Measurements from ENCODE around the gene PKDCC. TPM values are rescaled to one million over a fixed set of nuclear protein-coding genes. Genes with fewer than 3 reads are reported as not detected.

Gene PKDCC
- total RNA-seq, 2 experiments from 2014 or later: not detected

GRCh38 chr2:42045848-42046748 is 1.7 kb upstream of the PKDCC start:
- H3K36me3 Mint-ChIP-seq (ENCODE audit: low read depth): no peaks in the 10 kb centered on the region
- no peak overlapping the region for H3K4me3 Mint-ChIP-seq
- CTCF ChIA-PET: interaction anchor here (0.9 to 1.7 kb wide), 3 partner anchors 11 to 192 kb away, joined by 3 to 4 read pairs (median 3); no protein-coding TSS in a partner anchor
- H3K27me3 Mint-ChIP-seq (ENCODE audit: low read depth): peaks cover 57% of the 10 kb centered on the region
- no peak overlapping the region for H3K27ac Mint-ChIP-seq
- intact Hi-C loops (cut with micrococcal nuclease): no loop called here
- no peak for DNase-seq
- H3K4me1 Mint-ChIP-seq (ENCODE audit: low read depth): peaks cover 5% of the 10 kb centered on the region
- H3K9me3 Mint-ChIP-seq: no peaks in the 10 kb centered on the region

DNA sequence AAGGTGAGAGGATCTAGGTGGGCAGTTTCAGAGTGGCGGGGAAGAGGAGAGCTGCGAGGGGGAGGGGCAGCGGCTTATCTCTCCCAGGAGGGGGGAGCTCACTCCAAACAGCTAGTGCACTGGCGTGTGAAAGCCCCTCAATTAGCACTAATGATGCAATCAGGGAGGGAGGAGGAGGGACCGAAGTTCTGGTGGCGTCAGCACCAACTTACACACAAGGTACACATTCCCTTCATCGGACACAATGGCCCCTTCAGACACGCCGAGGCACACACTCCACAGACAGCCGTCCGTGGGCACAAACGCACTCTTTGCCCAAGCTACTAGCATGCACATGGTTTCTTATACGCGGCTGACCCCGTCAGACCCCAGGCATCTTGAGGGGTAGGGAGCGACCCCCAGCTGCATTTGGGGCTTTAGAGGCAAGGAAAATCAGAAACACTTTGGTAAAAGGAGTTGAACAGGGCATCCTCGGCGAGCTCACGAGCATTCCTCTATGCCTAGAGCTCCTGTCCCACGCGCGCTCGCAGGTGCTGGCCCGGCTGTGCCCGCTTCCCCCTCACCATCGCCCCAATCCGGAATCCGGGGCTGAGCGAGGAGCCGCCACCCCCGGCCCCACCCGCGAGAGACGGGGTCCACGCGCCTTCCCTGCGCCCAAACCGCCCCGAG is 868 bp upstream of the PKDCC start:
- DNase-seq: no peak
- Mint-ChIP-seq H3K27me3 (ENCODE audit: low read depth) (peaks cover 62% of the 10 kb centered on the region), H3K36me3 (ENCODE audit: low read depth) (no peaks in the 10 kb centered on the region), H3K9me3 (no peaks in the 10 kb centered on the region), H3K27ac (no peak overlapping the region), H3K4me1 (ENCODE audit: low read depth) (peaks cover 5% of the 10 kb centered on the region), H3K4me3 (peak overlapping the region; percentile 24)
- intact Hi-C loops (cut with micrococcal nuclease): loop anchor here (1.0 kb wide), 1 partner anchor 314 kb away; the partner anchor contains the start of gene COX7A2L
- CTCF ChIA-PET: interaction anchor here (0.8 to 1.7 kb wide), 3 partner anchors 11 to 193 kb away, joined by 3 to 4 read pairs (median 3); no protein-coding TSS in a partner anchor

DNA sequence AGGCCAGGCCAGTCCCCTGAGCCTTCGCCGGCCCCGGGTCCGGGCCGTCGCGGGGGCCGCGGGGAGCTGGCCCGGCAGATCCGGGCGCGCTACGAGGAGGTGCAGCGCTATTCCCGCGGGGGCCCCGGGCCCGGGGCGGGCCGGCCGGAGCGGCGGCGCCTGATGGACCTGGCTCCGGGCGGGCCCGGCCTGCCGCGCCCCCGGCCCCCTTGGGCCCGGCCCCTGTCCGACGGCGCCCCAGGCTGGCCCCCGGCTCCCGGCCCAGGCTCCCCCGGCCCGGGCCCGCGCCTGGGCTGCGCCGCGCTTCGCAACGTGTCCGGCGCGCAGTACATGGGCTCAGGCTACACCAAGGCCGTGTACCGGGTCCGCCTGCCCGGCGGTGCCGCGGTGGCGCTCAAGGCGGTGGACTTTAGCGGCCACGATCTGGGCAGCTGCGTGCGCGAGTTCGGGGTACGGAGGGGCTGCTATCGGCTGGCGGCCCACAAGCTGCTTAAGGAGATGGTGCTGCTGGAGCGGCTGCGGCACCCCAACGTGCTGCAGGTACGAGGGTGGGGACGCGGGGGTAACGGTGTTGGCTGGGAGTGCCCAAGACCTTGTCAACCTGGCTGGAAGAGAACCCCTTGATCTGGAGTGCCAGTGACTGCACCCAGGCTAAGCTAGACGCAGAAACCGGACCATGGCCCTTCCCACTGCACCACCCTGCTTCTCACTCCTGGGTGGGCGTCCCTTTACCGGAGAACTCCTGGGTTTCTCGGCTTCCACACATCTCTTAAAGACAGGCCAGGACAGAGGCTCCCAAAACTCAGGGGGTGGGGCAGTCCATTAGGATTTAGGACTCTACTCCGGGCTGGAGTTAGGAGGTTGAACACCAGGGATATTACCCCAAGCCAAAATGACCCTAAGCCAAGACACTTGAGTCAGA is 739 bp downstream of the PKDCC start:
- peaks cover 57% of the 10 kb centered on the region for H3K27me3 Mint-ChIP-seq (ENCODE audit: low read depth)
- no peaks in the 10 kb centered on the region for H3K36me3 Mint-ChIP-seq (ENCODE audit: low read depth)
- peaks cover 5% of the 10 kb centered on the region for H3K4me1 Mint-ChIP-seq (ENCODE audit: low read depth)
- CTCF ChIA-PET: interaction anchor here (1.1 kb wide), 1 partner anchor 181 kb away, joined by 3 read pairs; no protein-coding TSS in a partner anchor
- H3K9me3 Mint-ChIP-seq: no peaks in the 10 kb centered on the region
- intact Hi-C loops (cut with micrococcal nuclease): no loop called here
- H3K4me3 Mint-ChIP-seq: peak overlapping the region; percentile 57
- no peak for DNase-seq
- no peak overlapping the region for H3K27ac Mint-ChIP-seq

- H3K36me3 Mint-ChIP-seq (ENCODE audit: low read depth): no peaks in the 10 kb centered on the region
- H3K4me3 Mint-ChIP-seq: no peak overlapping the region
These were observed 1.6 kb downstream of the PKDCC start for GRCh38 chr2:42049221-42050009.

GRCh38 chr2:42050010-42050702 is 2.3 kb downstream of the PKDCC start:
- Mint-ChIP-seq H3K4me1 (ENCODE audit: low read depth) (peaks cover 5% of the 10 kb centered on the region), H3K4me3 (no peak overlapping the region), H3K27me3 (ENCODE audit: low read depth) (peaks cover 49% of the 10 kb centered on the region), H3K36me3 (ENCODE audit: low read depth) (no peaks in the 10 kb centered on the region), H3K9me3 (no peaks in the 10 kb centered on the region), H3K27ac (no peak overlapping the region)
- DNase-seq: no peak
- intact Hi-C loops (cut with micrococcal nuclease): no loop called here
- CTCF ChIA-PET: interaction anchor here (0.7 to 1.4 kb wide), 3 partner anchors 28 to 181 kb away, joined by 3 to 4 read pairs (median 3); no protein-coding TSS in a partner anchor

More at GRCh38 chr2:42049221-42050009, 1.6 kb downstream of the PKDCC start:
- no peak overlapping the region for H3K27ac Mint-ChIP-seq
- H3K4me1 Mint-ChIP-seq (ENCODE audit: low read depth): peaks cover 5% of the 10 kb centered on the region
- DNase-seq: no peak
- CTCF ChIA-PET: interaction anchor here (1.1 to 1.4 kb wide), 2 partner anchors 180 to 181 kb away, joined by 3 to 4 read pairs; no protein-coding TSS in a partner anchor
- H3K27me3 Mint-ChIP-seq (ENCODE audit: low read depth): peaks cover 54% of the 10 kb centered on the region
- intact Hi-C loops (cut with micrococcal nuclease): no loop called here
- no peaks in the 10 kb centered on the region for H3K9me3 Mint-ChIP-seq

DNA sequence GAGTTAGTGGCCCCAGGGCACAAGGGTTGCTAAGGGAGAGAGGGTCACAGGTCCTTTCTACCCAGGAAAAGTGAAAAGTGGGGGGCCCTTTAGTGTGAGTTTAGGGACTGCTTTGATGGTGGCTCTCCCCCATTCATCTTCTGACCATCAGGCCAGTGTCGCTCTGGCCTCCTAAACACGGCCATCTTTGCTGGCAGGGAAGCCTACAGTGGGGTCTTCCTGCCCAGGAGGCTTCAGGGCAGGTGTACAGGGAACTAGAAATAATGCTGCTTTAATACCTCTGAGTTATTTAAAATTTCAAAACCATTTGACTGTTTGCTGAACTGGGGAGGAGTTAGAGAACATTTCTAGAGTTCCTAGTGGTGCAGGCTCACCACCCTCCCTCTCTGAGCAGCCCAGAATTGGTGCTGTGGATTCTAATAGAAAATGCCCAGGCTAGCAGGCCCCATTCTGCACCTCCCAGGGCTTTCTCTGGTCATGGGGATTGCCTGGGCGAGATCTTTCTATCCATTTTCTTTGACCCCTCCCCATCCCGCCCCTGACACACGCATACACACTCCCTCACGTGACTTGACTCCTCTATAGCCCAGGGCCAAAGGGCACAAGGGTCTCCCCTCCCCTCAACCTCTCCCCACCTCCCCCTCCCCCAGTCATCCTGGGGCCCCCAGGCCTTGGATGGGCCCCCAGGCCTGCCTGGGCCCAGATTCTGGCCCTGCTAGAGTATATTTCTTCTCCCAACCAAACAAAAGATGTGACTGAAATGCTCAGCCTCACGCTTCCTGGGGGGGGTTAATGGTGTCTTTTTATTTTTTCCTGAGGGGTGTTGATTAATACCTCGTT is 3.1 kb downstream of the PKDCC start:
- CTCF ChIA-PET: interaction anchor here (1.4 kb wide), 1 partner anchor 182 kb away, joined by 4 read pairs; no protein-coding TSS in a partner anchor
- intact Hi-C loops (cut with micrococcal nuclease): no loop called here
- H3K4me3 Mint-ChIP-seq: no peak overlapping the region
- H3K27me3 Mint-ChIP-seq (ENCODE audit: low read depth): peaks cover 43% of the 10 kb centered on the region
- no peaks in the 10 kb centered on the region for H3K9me3 Mint-ChIP-seq
- no peak overlapping the region for H3K27ac Mint-ChIP-seq
- no peaks in the 10 kb centered on the region for H3K36me3 Mint-ChIP-seq (ENCODE audit: low read depth)
- DNase-seq: no peak
- peaks cover 5% of the 10 kb centered on the region for H3K4me1 Mint-ChIP-seq (ENCODE audit: low read depth)

DNA sequence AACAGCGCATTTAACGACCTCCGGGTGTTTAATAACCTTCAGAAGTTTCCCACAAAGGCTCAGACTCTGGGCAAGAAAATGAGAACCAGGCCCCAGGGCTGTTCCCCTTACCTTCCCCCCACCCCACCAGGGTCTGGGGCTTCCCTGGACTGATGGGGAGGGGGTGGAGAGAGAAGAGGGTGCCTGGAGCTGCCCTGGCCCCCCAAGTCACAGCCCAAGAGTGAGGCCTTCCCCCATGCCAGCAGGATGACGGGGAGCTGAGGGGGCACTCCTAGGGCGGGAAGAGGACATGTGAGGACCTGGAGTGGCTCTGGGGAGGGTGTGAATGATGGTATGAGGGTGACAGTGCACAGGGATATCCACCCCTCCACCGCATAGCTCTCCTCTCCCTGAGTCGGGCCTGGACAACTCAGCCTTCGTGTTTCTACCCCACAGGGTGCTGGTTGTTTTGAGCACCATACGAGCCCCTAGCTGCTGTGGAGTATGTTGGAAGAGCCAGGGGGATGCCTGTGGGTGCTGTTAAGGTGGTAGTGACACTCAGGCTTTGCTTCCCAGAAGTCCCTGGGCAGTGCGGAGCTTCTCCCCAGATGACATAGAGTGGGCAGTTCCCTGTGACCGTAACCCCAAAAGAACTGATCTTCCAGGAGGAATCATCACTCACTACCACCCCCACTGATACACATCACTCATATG is 3.9 kb downstream of the PKDCC start:
- Mint-ChIP-seq H3K36me3 (ENCODE audit: low read depth) (no peaks in the 10 kb centered on the region), H3K4me1 (ENCODE audit: low read depth) (peaks cover 5% of the 10 kb centered on the region), H3K27ac (no peak overlapping the region), H3K4me3 (no peak overlapping the region), H3K9me3 (no peaks in the 10 kb centered on the region), H3K27me3 (ENCODE audit: low read depth) (peaks cover 39% of the 10 kb centered on the region)
- intact Hi-C loops (cut with micrococcal nuclease): no loop called here
- DNase-seq: no peak
- CTCF ChIA-PET: interaction anchor here (0.6 kb wide), 1 partner anchor 147 kb away, joined by 4 read pairs; no protein-coding TSS in a partner anchor

DNA sequence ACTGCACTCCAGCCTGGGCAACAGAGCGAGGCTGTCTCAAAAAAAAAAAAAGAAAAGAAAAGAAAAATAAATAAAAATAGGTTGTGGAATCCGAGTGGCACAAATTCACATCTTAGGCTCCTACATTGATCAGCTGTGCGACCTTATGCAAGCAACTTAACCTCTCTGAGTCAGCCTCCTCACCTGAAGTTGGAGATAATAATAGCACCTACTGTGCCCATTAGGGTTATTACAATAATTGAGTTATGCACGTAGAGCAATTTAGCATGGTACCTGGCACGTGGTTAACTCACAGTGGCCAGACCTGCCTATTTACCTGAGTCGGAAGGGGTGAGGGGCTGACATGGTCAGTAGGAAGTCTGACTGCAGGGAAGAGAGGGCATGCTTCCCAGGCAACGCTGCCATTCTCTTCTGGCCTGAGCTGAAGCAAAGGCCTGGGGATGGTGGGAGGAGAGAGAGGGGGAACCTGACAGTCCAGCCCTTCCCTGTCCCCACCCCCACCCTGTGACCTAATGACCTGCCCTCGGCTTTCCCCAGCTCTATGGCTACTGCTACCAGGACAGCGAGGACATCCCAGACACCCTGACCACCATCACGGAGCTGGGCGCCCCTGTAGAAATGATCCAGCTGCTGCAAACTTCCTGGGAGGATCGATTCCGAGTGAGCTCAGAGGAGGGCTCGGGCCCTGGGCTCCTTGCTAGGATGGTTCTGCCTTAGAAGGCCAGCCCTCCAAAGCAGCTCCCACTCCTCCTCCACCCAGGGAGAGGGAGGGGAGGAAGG is 5.1 kb downstream of the PKDCC start:
- Mint-ChIP-seq H3K36me3 (ENCODE audit: low read depth) (no peaks in the 10 kb centered on the region), H3K4me1 (ENCODE audit: low read depth) (peaks cover 5% of the 10 kb centered on the region), H3K9me3 (no peaks in the 10 kb centered on the region), H3K27me3 (ENCODE audit: low read depth) (peaks cover 34% of the 10 kb centered on the region), H3K27ac (no peak overlapping the region), H3K4me3 (no peak overlapping the region)
- DNase-seq: no peak
- CTCF ChIA-PET: interaction anchor here (0.8 kb wide), 1 partner anchor 210 kb away, joined by 3 read pairs; no protein-coding TSS in a partner anchor
- intact Hi-C loops (cut with micrococcal nuclease): no loop called here

DNA sequence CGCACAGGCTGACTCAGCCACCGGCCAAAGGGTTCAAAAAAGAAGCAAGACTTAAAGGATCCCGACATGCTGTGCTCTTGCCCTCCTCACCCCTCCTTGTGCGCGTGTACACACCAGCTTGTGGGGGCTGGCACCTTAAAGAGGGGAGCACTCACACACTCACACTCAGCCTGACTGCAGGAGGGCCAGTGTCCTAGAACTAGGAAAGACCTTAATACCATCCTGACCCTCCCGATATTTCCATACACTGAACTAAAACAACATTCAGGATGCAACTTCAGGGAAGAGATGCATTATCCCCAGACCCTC is 5.6 kb downstream of the PKDCC start:
- Mint-ChIP-seq H3K4me3 (no peak overlapping the region), H3K9me3 (no peaks in the 10 kb centered on the region), H3K27me3 (ENCODE audit: low read depth) (peaks cover 34% of the 10 kb centered on the region), H3K27ac (no peak overlapping the region), H3K36me3 (ENCODE audit: low read depth) (no peaks in the 10 kb centered on the region), H3K4me1 (ENCODE audit: low read depth) (peaks cover 5% of the 10 kb centered on the region)
- intact Hi-C loops (cut with micrococcal nuclease): no loop called here
- DNase-seq: no peak
- CTCF ChIA-PET: interaction anchor here (0.8 kb wide), 1 partner anchor 209 kb away, joined by 3 read pairs; no protein-coding TSS in a partner anchor

Measured in activated naive CD4-positive, alpha-beta T cell treated with anti-CD3 and anti-CD28 coated beads for 36 hours (primary cell).